ENCODE data around the gene LDB3.

Gene LDB3

DNA sequence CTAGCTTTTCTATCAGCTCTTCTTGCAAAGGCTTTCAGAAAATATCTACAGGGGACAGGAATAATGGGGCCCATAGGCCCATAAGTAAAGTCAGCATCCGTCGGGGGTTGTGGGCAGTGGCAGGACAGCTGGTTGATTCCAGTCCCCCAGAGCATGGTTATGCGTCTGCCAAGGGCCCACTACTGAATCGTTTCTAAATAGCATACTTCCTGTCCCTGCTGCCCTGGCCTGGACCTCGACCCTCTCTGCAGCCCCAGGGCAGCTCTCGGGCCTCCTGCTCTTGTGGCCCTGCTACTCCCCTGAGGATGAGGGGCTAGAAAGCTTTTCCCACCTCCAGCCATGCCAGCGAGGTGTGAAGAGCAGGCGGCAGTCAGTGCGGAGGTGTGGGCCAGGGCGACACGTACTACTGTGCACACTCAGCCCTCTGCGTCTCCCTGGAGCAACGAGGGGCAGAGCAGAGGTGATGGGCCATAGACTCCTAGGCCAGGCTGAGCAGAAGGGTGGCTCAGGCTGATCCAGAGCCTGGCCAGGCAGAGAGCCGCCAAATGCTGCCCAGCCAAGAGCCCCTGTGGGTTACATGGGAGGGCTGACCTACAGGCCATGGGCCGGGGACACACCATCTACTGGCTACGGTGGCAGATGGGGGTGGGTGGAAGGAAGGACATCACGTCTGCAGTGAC is 18.7 kb upstream of the LDB3 start:
- peak; percentile 0; the same call in 1 of the 3 replicates for ATAC-seq
- TF ChIP-seq ZFP3 (CRISPR knock-in tag; IDR thresholded peaks at IDR 0.05) (no peak), ARNTL (CRISPR knock-in tag; IDR thresholded peaks at IDR 0.05; ENCODE audit: borderline replicate concordance, low read depth) (no peak), ESRRG (CRISPR knock-in tag; IDR thresholded peaks at IDR 0.05) (no peak), SNAI2 (CRISPR knock-in tag; IDR thresholded peaks at IDR 0.05) (no peak), GLIS3 (CRISPR knock-in tag; IDR thresholded peaks at IDR 0.05) (no peak), TCF4 (CRISPR knock-in tag; IDR thresholded peaks at IDR 0.05; ENCODE audit: borderline replicate concordance) (no peak), ZNF565 (CRISPR knock-in tag; conservative IDR thresholded peaks at IDR 0.05; ENCODE audit: low read depth) (no peak), RARB (CRISPR knock-in tag; IDR thresholded peaks at IDR 0.05) (no peak), ZFP30 (CRISPR knock-in tag; IDR thresholded peaks at IDR 0.05) (no peak), ZNF70 (CRISPR knock-in tag; IDR thresholded peaks at IDR 0.05) (no peak), ISL1 (CRISPR knock-in tag; IDR thresholded peaks at IDR 0.05) (no peak), ZNF8 (CRISPR knock-in tag; IDR thresholded peaks at IDR 0.05) (no peak), CSDC2 (CRISPR knock-in tag; IDR thresholded peaks at IDR 0.05) (no peak), TOX (CRISPR knock-in tag; IDR thresholded peaks at IDR 0.05; ENCODE audit: borderline replicate concordance) (no peak)
- TF ChIP-seq, protein P1, sequence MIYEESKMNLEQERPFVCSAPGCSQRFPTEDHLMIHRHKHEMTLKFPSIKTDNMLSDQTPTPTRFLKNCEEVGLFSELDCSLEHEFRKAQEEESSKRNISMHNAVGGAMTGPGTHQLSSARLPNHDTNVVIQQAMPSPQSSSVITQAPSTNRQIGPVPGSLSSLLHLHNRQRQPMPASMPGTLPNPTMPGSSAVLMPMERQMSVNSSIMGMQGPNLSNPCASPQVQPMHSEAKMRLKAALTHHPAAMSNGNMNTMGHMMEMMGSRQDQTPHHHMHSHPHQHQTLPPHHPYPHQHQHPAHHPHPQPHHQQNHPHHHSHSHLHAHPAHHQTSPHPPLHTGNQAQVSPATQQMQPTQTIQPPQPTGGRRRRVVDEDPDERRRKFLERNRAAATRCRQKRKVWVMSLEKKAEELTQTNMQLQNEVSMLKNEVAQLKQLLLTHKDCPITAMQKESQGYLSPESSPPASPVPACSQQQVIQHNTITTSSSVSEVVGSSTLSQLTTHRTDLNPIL (CRISPR knock-in tag; IDR thresholded peaks at IDR 0.05; ENCODE audit: low read depth): no peak
- TF ChIP-seq, protein P2, sequence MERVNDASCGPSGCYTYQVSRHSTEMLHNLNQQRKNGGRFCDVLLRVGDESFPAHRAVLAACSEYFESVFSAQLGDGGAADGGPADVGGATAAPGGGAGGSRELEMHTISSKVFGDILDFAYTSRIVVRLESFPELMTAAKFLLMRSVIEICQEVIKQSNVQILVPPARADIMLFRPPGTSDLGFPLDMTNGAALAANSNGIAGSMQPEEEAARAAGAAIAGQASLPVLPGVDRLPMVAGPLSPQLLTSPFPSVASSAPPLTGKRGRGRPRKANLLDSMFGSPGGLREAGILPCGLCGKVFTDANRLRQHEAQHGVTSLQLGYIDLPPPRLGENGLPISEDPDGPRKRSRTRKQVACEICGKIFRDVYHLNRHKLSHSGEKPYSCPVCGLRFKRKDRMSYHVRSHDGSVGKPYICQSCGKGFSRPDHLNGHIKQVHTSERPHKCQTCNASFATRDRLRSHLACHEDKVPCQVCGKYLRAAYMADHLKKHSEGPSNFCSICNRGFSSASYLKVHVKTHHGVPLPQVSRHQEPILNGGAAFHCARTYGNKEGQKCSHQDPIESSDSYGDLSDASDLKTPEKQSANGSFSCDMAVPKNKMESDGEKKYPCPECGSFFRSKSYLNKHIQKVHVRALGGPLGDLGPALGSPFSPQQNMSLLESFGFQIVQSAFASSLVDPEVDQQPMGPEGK (CRISPR knock-in tag; IDR thresholded peaks at IDR 0.05; ENCODE audit: borderline replicate concordance): no peak
- TF ChIP-seq, protein P3, sequence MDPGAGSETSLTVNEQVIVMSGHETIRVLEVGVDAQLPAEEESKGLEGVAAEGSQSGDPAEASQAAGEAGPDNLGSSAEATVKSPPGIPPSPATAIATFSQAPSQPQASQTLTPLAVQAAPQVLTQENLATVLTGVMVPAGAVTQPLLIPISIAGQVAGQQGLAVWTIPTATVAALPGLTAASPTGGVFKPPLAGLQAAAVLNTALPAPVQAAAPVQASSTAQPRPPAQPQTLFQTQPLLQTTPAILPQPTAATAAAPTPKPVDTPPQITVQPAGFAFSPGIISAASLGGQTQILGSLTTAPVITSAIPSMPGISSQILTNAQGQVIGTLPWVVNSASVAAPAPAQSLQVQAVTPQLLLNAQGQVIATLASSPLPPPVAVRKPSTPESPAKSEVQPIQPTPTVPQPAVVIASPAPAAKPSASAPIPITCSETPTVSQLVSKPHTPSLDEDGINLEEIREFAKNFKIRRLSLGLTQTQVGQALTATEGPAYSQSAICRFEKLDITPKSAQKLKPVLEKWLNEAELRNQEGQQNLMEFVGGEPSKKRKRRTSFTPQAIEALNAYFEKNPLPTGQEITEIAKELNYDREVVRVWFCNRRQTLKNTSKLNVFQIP (CRISPR knock-in tag; IDR thresholded peaks at IDR 0.05; ENCODE audit: borderline replicate concordance, low read depth): no peak
- TF ChIP-seq, protein P4, sequence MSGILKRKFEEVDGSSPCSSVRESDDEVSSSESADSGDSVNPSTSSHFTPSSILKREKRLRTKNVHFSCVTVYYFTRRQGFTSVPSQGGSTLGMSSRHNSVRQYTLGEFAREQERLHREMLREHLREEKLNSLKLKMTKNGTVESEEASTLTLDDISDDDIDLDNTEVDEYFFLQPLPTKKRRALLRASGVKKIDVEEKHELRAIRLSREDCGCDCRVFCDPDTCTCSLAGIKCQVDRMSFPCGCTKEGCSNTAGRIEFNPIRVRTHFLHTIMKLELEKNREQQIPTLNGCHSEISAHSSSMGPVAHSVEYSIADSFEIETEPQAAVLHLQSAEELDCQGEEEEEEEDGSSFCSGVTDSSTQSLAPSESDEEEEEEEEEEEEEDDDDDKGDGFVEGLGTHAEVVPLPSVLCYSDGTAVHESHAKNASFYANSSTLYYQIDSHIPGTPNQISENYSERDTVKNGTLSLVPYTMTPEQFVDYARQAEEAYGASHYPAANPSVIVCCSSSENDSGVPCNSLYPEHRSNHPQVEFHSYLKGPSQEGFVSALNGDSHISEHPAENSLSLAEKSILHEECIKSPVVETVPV (CRISPR knock-in tag; IDR thresholded peaks at IDR 0.05): no peak
- TF ChIP-seq, protein P5, sequence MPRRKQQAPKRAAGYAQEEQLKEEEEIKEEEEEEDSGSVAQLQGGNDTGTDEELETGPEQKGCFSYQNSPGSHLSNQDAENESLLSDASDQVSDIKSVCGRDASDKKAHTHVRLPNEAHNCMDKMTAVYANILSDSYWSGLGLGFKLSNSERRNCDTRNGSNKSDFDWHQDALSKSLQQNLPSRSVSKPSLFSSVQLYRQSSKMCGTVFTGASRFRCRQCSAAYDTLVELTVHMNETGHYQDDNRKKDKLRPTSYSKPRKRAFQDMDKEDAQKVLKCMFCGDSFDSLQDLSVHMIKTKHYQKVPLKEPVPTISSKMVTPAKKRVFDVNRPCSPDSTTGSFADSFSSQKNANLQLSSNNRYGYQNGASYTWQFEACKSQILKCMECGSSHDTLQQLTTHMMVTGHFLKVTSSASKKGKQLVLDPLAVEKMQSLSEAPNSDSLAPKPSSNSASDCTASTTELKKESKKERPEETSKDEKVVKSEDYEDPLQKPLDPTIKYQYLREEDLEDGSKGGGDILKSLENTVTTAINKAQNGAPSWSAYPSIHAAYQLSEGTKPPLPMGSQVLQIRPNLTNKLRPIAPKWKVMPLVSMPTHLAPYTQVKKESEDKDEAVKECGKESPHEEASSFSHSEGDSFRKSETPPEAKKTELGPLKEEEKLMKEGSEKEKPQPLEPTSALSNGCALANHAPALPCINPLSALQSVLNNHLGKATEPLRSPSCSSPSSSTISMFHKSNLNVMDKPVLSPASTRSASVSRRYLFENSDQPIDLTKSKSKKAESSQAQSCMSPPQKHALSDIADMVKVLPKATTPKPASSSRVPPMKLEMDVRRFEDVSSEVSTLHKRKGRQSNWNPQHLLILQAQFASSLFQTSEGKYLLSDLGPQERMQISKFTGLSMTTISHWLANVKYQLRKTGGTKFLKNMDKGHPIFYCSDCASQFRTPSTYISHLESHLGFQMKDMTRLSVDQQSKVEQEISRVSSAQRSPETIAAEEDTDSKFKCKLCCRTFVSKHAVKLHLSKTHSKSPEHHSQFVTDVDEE (CRISPR knock-in tag; IDR thresholded peaks at IDR 0.05): no peak

DNA sequence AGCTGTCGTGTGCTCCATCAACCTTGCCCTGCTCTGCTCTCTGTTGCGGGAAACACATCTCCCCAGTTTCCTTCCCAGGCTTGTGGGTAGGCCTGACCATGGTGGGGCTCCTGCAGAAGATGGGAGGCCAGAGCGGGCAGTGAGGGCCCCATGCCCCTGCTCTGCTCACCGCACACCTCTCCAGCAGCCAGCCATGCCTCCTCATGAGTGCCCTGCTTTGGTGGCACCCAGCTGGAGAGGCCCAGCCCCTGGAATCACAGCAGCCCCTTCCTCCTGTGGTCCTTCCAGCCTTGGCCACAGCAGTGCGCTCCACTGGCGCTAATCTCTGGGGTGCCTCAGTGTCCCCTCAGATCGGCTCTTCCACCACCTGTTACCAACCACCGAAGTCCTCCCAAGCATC is 18.2 kb upstream of the LDB3 start:
- ATAC-seq: no peak
- no peak for TF ChIP-seq ZFP3 (CRISPR knock-in tag; IDR thresholded peaks at IDR 0.05)
- TF ChIP-seq, protein P3 (CRISPR knock-in tag; IDR thresholded peaks at IDR 0.05; ENCODE audit: borderline replicate concordance, low read depth): no peak
- TF ChIP-seq, protein P2 (CRISPR knock-in tag; IDR thresholded peaks at IDR 0.05; ENCODE audit: borderline replicate concordance): no peak
- no peak for TF ChIP-seq PPARA (CRISPR knock-in tag; IDR thresholded peaks at IDR 0.05; ENCODE audit: borderline replicate concordance)
- TF ChIP-seq CSDC2 (CRISPR knock-in tag; IDR thresholded peaks at IDR 0.05): no peak
- no peak for TF ChIP-seq ESRRG (CRISPR knock-in tag; IDR thresholded peaks at IDR 0.05)
- no peak for TF ChIP-seq ISL1 (CRISPR knock-in tag; IDR thresholded peaks at IDR 0.05)
- no peak for TF ChIP-seq ZC3H10 (CRISPR knock-in tag; IDR thresholded peaks at IDR 0.05)
- no peak for TF ChIP-seq ZNF70 (CRISPR knock-in tag; IDR thresholded peaks at IDR 0.05)
- TF ChIP-seq, protein P5 (CRISPR knock-in tag; IDR thresholded peaks at IDR 0.05): no peak
- TF ChIP-seq ZFP30 (CRISPR knock-in tag; IDR thresholded peaks at IDR 0.05): no peak
- no peak for TF ChIP-seq TOX (CRISPR knock-in tag; IDR thresholded peaks at IDR 0.05; ENCODE audit: borderline replicate concordance)
- no peak for TF ChIP-seq BACH2 (CRISPR knock-in tag; IDR thresholded peaks at IDR 0.05; ENCODE audit: borderline replicate concordance)
